ENCODE results near the gene GAL.

DNA sequence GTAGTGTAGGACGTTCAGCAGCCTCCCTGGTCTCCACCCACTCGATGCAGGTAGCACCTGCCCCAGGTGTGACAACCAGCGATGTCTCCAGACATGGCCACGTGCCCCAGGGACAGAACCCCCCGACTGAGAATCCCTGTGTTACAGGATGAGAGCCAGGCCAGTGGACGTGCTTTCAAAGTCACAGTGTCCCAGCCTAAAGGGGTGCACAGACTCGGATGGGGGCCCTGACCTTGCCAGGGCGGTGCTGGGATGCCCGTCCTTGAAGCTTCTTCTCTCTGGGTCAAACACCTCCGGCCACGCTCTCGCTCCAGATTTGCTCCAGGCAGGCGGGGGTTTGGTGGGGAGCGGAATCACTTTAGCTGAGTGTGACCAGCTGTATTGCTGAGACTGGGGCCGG lies 23.3 kb upstream of the GAL start:
- TF ChIP-seq EZH2phosphoT487 (IDR thresholded peaks at IDR 0.05; ENCODE audit: insufficient read depth, low read depth) (no peak), EZH2 (IDR thresholded peaks at IDR 0.05; ENCODE audit: insufficient read depth, poor library complexity, severe bottlenecking) (no peak)
